Retina (tissue), 1 donor: ENCODE measurements around the gene RAB3C.
"Not testable (repeated sequence)": the region's sequence is repeated elsewhere in the genome, so short reads cannot be mapped to it uniquely, and the experiment has no call there.

ENCODE experiments used
- DNase-seq: peaks from one replicate; pipeline ENCODE4 v3.0.0-alpha.2; 2016

The RAB3C gene

GRCh38 chr5:58680503-58680902, 97.6 kb downstream of the RAB3C start:
- no peak for DNase-seq

- no peak for DNase-seq
Measured at GRCh38 chr5:58681943-58682342, 99.1 kb downstream of the RAB3C start.

- DNase-seq: no peak
Measured at GRCh38 chr5:58683567-58683966, 100.7 kb downstream of the RAB3C start.

- no peak for DNase-seq
Measured at GRCh38 chr5:58687079-58687478, 104.2 kb downstream of the RAB3C start.

GRCh38 chr5:58687595-58687994, 104.7 kb downstream of the RAB3C start:
- DNase-seq: no peak

- DNase-seq: not testable (repeated sequence)
Measured at GRCh38 chr5:58699088-58699761, 116.3 kb downstream of the RAB3C start.

- no peak for DNase-seq
Measured at GRCh38 chr5:58699762-58700118, 116.9 kb downstream of the RAB3C start.

GRCh38 chr5:58703925-58704555, 121.2 kb downstream of the RAB3C start:
- DNase-seq: no peak

- no peak for DNase-seq
Measured at GRCh38 chr5:58706736-58707135, 123.9 kb downstream of the RAB3C start.

- no peak for DNase-seq
Measured at GRCh38 chr5:58708456-58708855, 125.6 kb downstream of the RAB3C start.

GRCh38 chr5:58710425-58710824, 127.5 kb downstream of the RAB3C start:
- not testable (repeated sequence) for DNase-seq

GRCh38 chr5:58710871-58711270, 128.0 kb downstream of the RAB3C start:
- DNase-seq: no peak

GRCh38 chr5:58711965-58712364, 129.1 kb downstream of the RAB3C start:
- DNase-seq: no peak

GRCh38 chr5:58714046-58714445, 131.2 kb downstream of the RAB3C start:
- DNase-seq: no peak

- no peak for DNase-seq
Measured at GRCh38 chr5:58715997-58716656, 133.3 kb downstream of the RAB3C start.

GRCh38 chr5:58716713-58717112, 133.8 kb downstream of the RAB3C start:
- DNase-seq: no peak

GRCh38 chr5:58717303-58718007, 134.6 kb downstream of the RAB3C start:
- DNase-seq: no peak

- DNase-seq: no peak
Measured at GRCh38 chr5:58718269-58718978, 135.5 kb downstream of the RAB3C start.

- DNase-seq: no peak
Measured at GRCh38 chr5:58722160-58722559, 139.3 kb downstream of the RAB3C start.

- DNase-seq: no peak
Measured at GRCh38 chr5:58724992-58725391, 142.1 kb downstream of the RAB3C start.

GRCh38 chr5:58731641-58732040, 148.8 kb downstream of the RAB3C start:
- no peak for DNase-seq

- DNase-seq: no peak
Measured at GRCh38 chr5:58735637-58736036, 152.8 kb downstream of the RAB3C start.

GRCh38 chr5:58736214-58736613, 153.3 kb downstream of the RAB3C start:
- no peak for DNase-seq
